GM21737 (cell line): ENCODE results near the gene ARL5B.
A peak's percentile ranks its signal among the peaks of the same experiment; 100 is the strongest.

ENCODE experiments used
- ATAC-seq: cut with Tn5 transposase; IDR thresholded peaks from one replicate; pipeline ENCODE4 v1.9.1; 2021; ENCODE audit warnings: mild to moderate bottlenecking, moderate library complexity; ENCODE audit not compliant: unreplicated experiment

Gene ARL5B

GRCh38 chr10:18658271-18659124 lies 733 bp upstream of the ARL5B start:
- ATAC-seq, result peak; percentile 2

- ATAC-seq, result peak; percentile 3
Observed at GRCh38 chr10:18659819-18660535, 746 bp downstream of the ARL5B start.

GRCh38 chr10:18660816-18661431 lies 1.7 kb downstream of the ARL5B start:
- no peak for ATAC-seq

GRCh38 chr10:18664841-18665478 lies 5.7 kb downstream of the ARL5B start:
- no peak for ATAC-seq

GRCh38 chr10:18665815-18666558 lies 6.8 kb downstream of the ARL5B start:
- ATAC-seq, result no peak

GRCh38 chr10:18666810-18667209 lies 7.6 kb downstream of the ARL5B start:
- no peak for ATAC-seq

GRCh38 chr10:18668026-18668425 lies 8.8 kb downstream of the ARL5B start:
- ATAC-seq, result no peak

GRCh38 chr10:18675086-18675801 lies 16.0 kb downstream of the ARL5B start:
- ATAC-seq, result no peak

- ATAC-seq, result no peak
Observed at GRCh38 chr10:18680754-18681153, 21.5 kb downstream of the ARL5B start.

- no peak for ATAC-seq
Observed at GRCh38 chr10:18681366-18681765, 22.1 kb downstream of the ARL5B start.

- ATAC-seq, result no peak
Observed at GRCh38 chr10:18681971-18682411, 22.8 kb downstream of the ARL5B start.

- no peak for ATAC-seq
Observed at GRCh38 chr10:18683427-18683826, 24.2 kb downstream of the ARL5B start.

- ATAC-seq, result no peak
Observed at GRCh38 chr10:18684416-18684815, 25.2 kb downstream of the ARL5B start.

GRCh38 chr10:18684953-18685352 lies 25.7 kb downstream of the ARL5B start:
- ATAC-seq, result no peak

- no peak for ATAC-seq
Observed at GRCh38 chr10:18685555-18685954, 26.3 kb downstream of the ARL5B start.

GRCh38 chr10:18687195-18687594 lies 28.0 kb downstream of the ARL5B start:
- ATAC-seq, result no peak

GRCh38 chr10:18687706-18688105 lies 28.5 kb downstream of the ARL5B start:
- ATAC-seq, result no peak

GRCh38 chr10:18689498-18689897 lies 30.3 kb downstream of the ARL5B start:
- ATAC-seq, result no peak

- no peak for ATAC-seq
Observed at GRCh38 chr10:18690541-18690940, 31.3 kb downstream of the ARL5B start.
